Endothelial cell of umbilical vein (primary cell): ENCODE data around the gene LGI4. TPM values are rescaled to one million over a fixed set of nuclear protein-coding genes. Genes with fewer than 3 reads are reported as not detected.

Experiments
- BruUV-seq: library from RNA; stranded (reverse); fragments of 400-500 nt; replicated peaks from 2 replicates; lab custom pipeline; 2021; lab: Mats Ljungman, UMichigan
- CTCF ChIA-PET: fragments of 300-600, 350-600 bp; sonication (Branson Sonifier 250); formaldehyde crosslinking; loops from one replicate; lab custom pipeline; 2021; ENCODE audit warnings: antibody characterized with exemption, inconsistent platforms; lab: Charles Lee
- POLR2A ChIA-PET: fragments of 300-600, 350-600 bp; sonication (Branson Sonifier 250); formaldehyde crosslinking; loops from one replicate; lab custom pipeline; 2021; ENCODE audit warnings: antibody characterized with exemption, inconsistent platforms; lab: Charles Lee
- DNase-seq: peaks from one replicate; pipeline ENCODE4 v3.0.0-alpha.2; 2011; ENCODE audit warnings: low read depth, low spot score
- FAIRE-seq: peaks from 2 replicates; lab custom pipeline; 2011; peaks lifted over from hg19 to GRCh38; lab: Jason Lieb, UNC
- H2AFZ ChIP-seq: 2 replicates; pipeline ENCODE4 v1.6.0; 2012; ENCODE audit warnings: low read depth, low read length, control low read depth, inconsistent platforms
- H3K27ac ChIP-seq: 2 replicates; pipeline ENCODE4 v1.5.1; 2011; ENCODE audit warnings: low read depth, mild to moderate bottlenecking, control low read depth, low read length, moderate library complexity; ENCODE audit not compliant: insufficient read depth
- H3K27me3 ChIP-seq, 2 experiments: 2 replicates each; pipeline versions ENCODE4 v1.6.0 to v1.6.1; 2011; ENCODE audit warnings: low read length in 2 of 2, mixed read lengths in 1 of 2; ENCODE audit not compliant: control insufficient read depth in 2 of 2, insufficient read depth in 2 of 2
- H3K36me3 ChIP-seq, 2 experiments: 2 replicates in 1 of 2; 3 replicates in 1 of 2; pipeline ENCODE4 v1.5.1; 2011; ENCODE audit warnings: low read length in 2 of 2, mild to moderate bottlenecking in 1 of 2, moderate library complexity in 1 of 2; ENCODE audit not compliant: control insufficient read depth in 2 of 2, insufficient read depth in 2 of 2; ENCODE audit errors: extremely low read depth in 1 of 2
- H3K4me1 ChIP-seq: 3 replicates; pipeline ENCODE4 v1.5.1; 2011; ENCODE audit warnings: mild to moderate bottlenecking, low read length; ENCODE audit not compliant: control insufficient read depth, insufficient read depth; ENCODE audit errors: extremely low read depth
- H3K4me2 ChIP-seq: 2 replicates; pipeline ENCODE4 v1.6.1; 2011; ENCODE audit warnings: low read length, control low read depth, mixed read lengths; ENCODE audit not compliant: insufficient read depth
- H3K4me3 ChIP-seq, 3 experiments: fragments of 200-600 bp in 1 of 3; sonication (generic), shearing (Covaris generic) in 1 of 3; replicated peaks in 1 of 3; 2 replicates each; pipeline ENCODE4 v1.5.1; 2011 to 2016; ENCODE audit warnings: control low read depth in 3 of 3, low read length in 3 of 3, mild to moderate bottlenecking in 2 of 3, inconsistent platforms in 1 of 3, low read depth in 1 of 3, moderate library complexity in 1 of 3; ENCODE audit not compliant: insufficient read depth in 1 of 3
- H3K79me2 ChIP-seq: 2 replicates; pipeline ENCODE4 v1.6.0; 2012; ENCODE audit warnings: low read length, inconsistent platforms; ENCODE audit not compliant: control insufficient read depth, insufficient read depth
- H3K9ac ChIP-seq: replicated peaks from 2 replicates; pipeline ENCODE3; 2011; ENCODE audit warnings: low read length, control low read depth; ENCODE audit not compliant: insufficient read depth; ENCODE audit errors: extremely low read depth
- H3K9me1 ChIP-seq: replicated peaks from 3 replicates; pipeline ENCODE4 v1.6.0; 2011; ENCODE audit warnings: mild to moderate bottlenecking, low read length; ENCODE audit not compliant: control insufficient read depth, insufficient read depth; ENCODE audit errors: extremely low read depth
- H3K9me3 ChIP-seq: replicated peaks from 2 replicates; pipeline ENCODE4 v1.5.1; 2012; ENCODE audit warnings: low read length, inconsistent platforms; ENCODE audit not compliant: control insufficient read depth, insufficient read depth
- H4K20me1 ChIP-seq: replicated peaks from 2 replicates; pipeline ENCODE3; 2011; ENCODE audit warnings: mild to moderate bottlenecking, low read length; ENCODE audit not compliant: control insufficient read depth, insufficient read depth; ENCODE audit errors: extremely low read depth
- CTCF ChIP-seq, 2 donors: IDR thresholded peaks; 1 replicate in 1 of 2; 2 replicates in 1 of 2; pipeline ENCODE4 v1.5.1; 2011; ENCODE audit warnings: low read length in 2 of 2, mild to moderate bottlenecking in 2 of 2, moderate library complexity in 2 of 2, control low read depth in 1 of 2, inconsistent platforms in 1 of 2, low read depth in 1 of 2; ENCODE audit not compliant: insufficient read depth in 1 of 2; ENCODE audit errors: extremely low read depth in 1 of 2
- EZH2 ChIP-seq: IDR thresholded peaks from 2 replicates; pipeline ENCODE4 v1.6.1; 2012; ENCODE audit warnings: borderline replicate concordance, low read depth, mild to moderate bottlenecking, moderate library complexity, low read length, inconsistent platforms; ENCODE audit not compliant: severe bottlenecking
- FOS ChIP-seq: IDR thresholded peaks from 2 replicates; pipeline ENCODE4 v1.6.1; 2011; ENCODE audit warnings: mild to moderate bottlenecking, low read length, moderate library complexity, borderline replicate concordance; ENCODE audit not compliant: insufficient read depth
- GATA2 ChIP-seq: IDR thresholded peaks from 2 replicates; pipeline ENCODE4 v1.7.0; 2011; ENCODE audit warnings: low read depth, mild to moderate bottlenecking, moderate library complexity, mixed read lengths, low read length; ENCODE audit not compliant: insufficient read length, insufficient read depth
- JUN ChIP-seq: IDR thresholded peaks from 2 replicates; pipeline ENCODE4 v1.6.1; 2011; ENCODE audit warnings: borderline replicate concordance, low read depth; ENCODE audit not compliant: insufficient read length, insufficient read depth
- MAX ChIP-seq: IDR thresholded peaks from 2 replicates; pipeline ENCODE4 v1.6.1; 2011; ENCODE audit not compliant: insufficient read depth, insufficient read length
- MYC ChIP-seq: IDR thresholded peaks from one replicate; pipeline ENCODE4 v1.6.1; 2011; ENCODE audit warnings: mild to moderate bottlenecking, low read depth, low read length
- POLR2A ChIP-seq: IDR thresholded peaks from 2 replicates; pipeline ENCODE4 v1.6.1; 2012; ENCODE audit warnings: low read depth, mild to moderate bottlenecking, control low read depth, low read length
- POLR2AphosphoS5 ChIP-seq: IDR thresholded peaks from 2 replicates; pipeline ENCODE4 v1.6.1; 2012; ENCODE audit warnings: low read depth, mild to moderate bottlenecking, control low read depth, low read length, moderate library complexity; ENCODE audit not compliant: insufficient read depth
- dilution Hi-C: fragments of 300-500 bp; cut with MboI; formaldehyde crosslinking; loops from one replicate; pipeline ENCODE4 v1.15.0; 2019; ENCODE audit warnings: low sequenced_read_pairs; ENCODE audit not compliant: extremely low pct_ligation_motif_present
- intact Hi-C: fragments of 100-400 bp; cut with micrococcal nuclease; formaldehyde crosslinking; loops from one replicate; pipeline ENCODE4 v1.10.0; 2022
- polyA plus RNA-seq, 4 experiments: library from polyadenylated mRNA; depleted of rRNA in 3 of 4; stranded (reverse) in 3 of 4; unstranded in 1 of 4; fragments of >200 nt; gene quantifications; 2 replicates each; pipeline versions ENCODE4 v1.2.1 to v1.2.3, GENCODE V29; 2011 to 2012; ENCODE audit warnings: missing spikeins in 1 of 4
- total RNA-seq: library from RNA; stranded (reverse); gene quantifications from 2 replicates; pipeline ENCODE4 v1.2.3, GENCODE V29; 2021

Gene LGI4
- total and polyA plus RNA-seq, 2 donors (not counting 3 experiments of a cell fraction or from before 2014, with no cell fraction given) = not detected

- no peak for DNase-seq
- dilution Hi-C loops = no loop called here
These were observed 23.9 kb downstream of the LGI4 start for GRCh38 chr19:35110974-35111373.

More at GRCh38 chr19:35110974-35111373, 23.9 kb downstream of the LGI4 start:
- no peak for FAIRE-seq
- H3K27ac ChIP-seq = no peak overlapping the region
- no peaks in the 10 kb centered on the region for H3K79me2 ChIP-seq
- H3K27me3 ChIP-seq = no peaks in the 10 kb centered on the region
- no peaks in the 10 kb centered on the region for H3K9me1 ChIP-seq
- intact Hi-C loops = no loop called here
- H3K9me3 ChIP-seq = no peaks in the 10 kb centered on the region
- no peaks in the 10 kb centered on the region for H4K20me1 ChIP-seq
- no peaks in the 10 kb centered on the region for H3K4me1 ChIP-seq
- CTCF ChIA-PET = interaction anchor here (1.5 to 3.2 kb wide), 4 partner anchors 13 to 67 kb away, joined by 4 to 17 read pairs (median 5); partner anchors contain the start of gene LGI4
- H3K36me3 ChIP-seq = no peaks in the 10 kb centered on the region
- POLR2A ChIA-PET = no interaction called here
- TF ChIP-seq POLR2A (no peak), CTCF (IDR thresholded peaks at IDR 0.05; ENCODE audit: extremely low read depth in 1 of 2, insufficient read depth in 1 of 2, low read depth in 1 of 2, low read length in 2 of 2) (no peak), GATA2 (no peak), MYC (no peak), JUN (no peak), EZH2 (no peak), MAX (no peak), POLR2AphosphoS5 (no peak), FOS (no peak)
- no peak overlapping the region for H2AFZ ChIP-seq
- no TSS peak for BruUV-seq
- H3K9ac ChIP-seq = no peak overlapping the region
- no peak overlapping the region for H3K4me3 ChIP-seq
- no peak overlapping the region for H3K4me2 ChIP-seq
